ENCODE results near the gene GLT8D2.
A peak's percentile ranks its signal among the peaks of the same experiment; 100 is the strongest.

The GLT8D2 gene

GRCh38 chr12:103965255-103965589 lies 84.8 kb downstream of the GLT8D2 start:
- Histone ChIP-seq H2BK12ac (ENCODE audit: low read length in 2 of 2) (no peak overlapping the region), H3K23ac (ENCODE audit: low read length in 2 of 2) (no peak overlapping the region), H4K8ac (ENCODE audit: low read length) (peak overlapping the region; percentile 99), H3K79me1 (replicated peaks; ENCODE audit: low read length, poor library complexity, severe bottlenecking) (peaks cover 11% of the 10 kb centered on the region), H3K4me2 (ENCODE audit: low read length, poor library complexity, severe bottlenecking) (peak overlapping the region; percentile 86), H3K18ac (ENCODE audit: low read depth in 1 of 2, low read length in 2 of 2) (peak overlapping the region; percentile 50 to 100), H3K4ac (ENCODE audit: low read depth in 1 of 2, low read length in 2 of 2) (peak overlapping the region; percentile 88 to 95), H3K9me3 (ENCODE audit: control insufficient read depth, low read length) (no peaks in the 10 kb centered on the region), H2BK120ac (ENCODE audit: low read depth, low read length) (peak overlapping the region; percentile 85), H3K36me3 (ENCODE audit: control insufficient read depth in 1 of 2, insufficient read depth in 2 of 2, low read depth in 1 of 2, low read length in 2 of 2) (peaks cover 0 to 5% of the 10 kb centered on the region in 2 experiments), H4K91ac (ENCODE audit: low read length) (peak overlapping the region; percentile 94), H3K4me1 (ENCODE audit: control insufficient read depth, insufficient read depth, low read depth, low read length) (peaks cover 10% of the 10 kb centered on the region), H3K9ac (ENCODE audit: low read length) (peak overlapping the region; percentile 99), H3K27me3 (ENCODE audit: control insufficient read depth in 1 of 2, insufficient read depth in 1 of 2, low read length in 2 of 2) (no peaks in the 10 kb centered on the region), H2BK5ac (ENCODE audit: low read depth, low read length, poor library complexity, severe bottlenecking) (peak overlapping the region; percentile 39), H2BK15ac (ENCODE audit: low read depth, poor library complexity, severe bottlenecking) (peak overlapping the region; percentile 69), H3K27ac (ENCODE audit: low read length, poor library complexity, severe bottlenecking) (peak overlapping the region; percentile 57), H2AK5ac (ENCODE audit: low read length, severe bottlenecking) (peak overlapping the region; percentile 92), H3K14ac (ENCODE audit: low read length in 2 of 2) (peak overlapping the region; percentile 14 to 74), H2AFZ (ENCODE audit: low read depth, low read length) (no peak overlapping the region), H3K4me3 (ENCODE audit: insufficient read depth in 1 of 2, low read depth in 1 of 2, low read length in 2 of 2) (peak overlapping the region; percentile 83 to 99)
- WGBS: 1% methylated on average over 7 of the region's 11 CpGs
- DNase-seq: no peak

GRCh38 chr12:103964805-103965204 lies 85.2 kb downstream of the GLT8D2 start:
- Histone ChIP-seq H3K4me2 (ENCODE audit: low read length, poor library complexity, severe bottlenecking) (peak overlapping the region; percentile 86), H3K9me3 (ENCODE audit: control insufficient read depth, low read length) (no peaks in the 10 kb centered on the region), H3K79me1 (replicated peaks; ENCODE audit: low read length, poor library complexity, severe bottlenecking) (peaks cover 11% of the 10 kb centered on the region), H3K4ac (ENCODE audit: low read depth in 1 of 2, low read length in 2 of 2) (no peak overlapping the region), H3K27ac (ENCODE audit: low read length, poor library complexity, severe bottlenecking) (no peak overlapping the region), H2AFZ (ENCODE audit: low read depth, low read length) (no peak overlapping the region), H3K14ac (ENCODE audit: low read length in 2 of 2) (peak overlapping the region in 1 of 2 experiments; percentile 74), H2AK5ac (ENCODE audit: low read length, severe bottlenecking) (no peak overlapping the region), H3K27me3 (ENCODE audit: control insufficient read depth in 1 of 2, insufficient read depth in 1 of 2, low read length in 2 of 2) (no peaks in the 10 kb centered on the region), H3K9ac (ENCODE audit: low read length) (peak overlapping the region; percentile 99), H3K36me3 (ENCODE audit: control insufficient read depth in 1 of 2, insufficient read depth in 2 of 2, low read depth in 1 of 2, low read length in 2 of 2) (peaks cover 0 to 4% of the 10 kb centered on the region in 2 experiments), H3K23ac (ENCODE audit: low read length in 2 of 2) (no peak overlapping the region), H2BK120ac (ENCODE audit: low read depth, low read length) (no peak overlapping the region), H2BK12ac (ENCODE audit: low read length in 2 of 2) (no peak overlapping the region), H2BK5ac (ENCODE audit: low read depth, low read length, poor library complexity, severe bottlenecking) (no peak overlapping the region), H4K8ac (ENCODE audit: low read length) (no peak overlapping the region), H2BK15ac (ENCODE audit: low read depth, poor library complexity, severe bottlenecking) (no peak overlapping the region), H4K91ac (ENCODE audit: low read length) (no peak overlapping the region), H3K4me1 (ENCODE audit: control insufficient read depth, insufficient read depth, low read depth, low read length) (peaks cover 11% of the 10 kb centered on the region), H3K18ac (ENCODE audit: low read depth in 1 of 2, low read length in 2 of 2) (no peak overlapping the region), H3K4me3 (ENCODE audit: insufficient read depth in 1 of 2, low read depth in 1 of 2, low read length in 2 of 2) (peak overlapping the region in 1 of 2 experiments; percentile 99)
- no peak for DNase-seq
- WGBS: 38% methylated on average over 1 of the region's 3 CpGs

GRCh38 chr12:103962493-103962892 lies 87.5 kb downstream of the GLT8D2 start:
- H2BK5ac ChIP-seq (ENCODE audit: low read depth, low read length, poor library complexity, severe bottlenecking): no peak overlapping the region
- peaks cover 11% of the 10 kb centered on the region for H3K79me1 ChIP-seq (replicated peaks; ENCODE audit: low read length, poor library complexity, severe bottlenecking)
- H3K36me3 ChIP-seq (ENCODE audit: control insufficient read depth in 1 of 2, insufficient read depth in 2 of 2, low read depth in 1 of 2, low read length in 2 of 2): no peaks in the 10 kb centered on the region
- H3K23ac ChIP-seq (ENCODE audit: low read length in 2 of 2): no peak overlapping the region
- H4K91ac ChIP-seq (ENCODE audit: low read length): no peak overlapping the region
- no peak overlapping the region for H3K4me2 ChIP-seq (ENCODE audit: low read length, poor library complexity, severe bottlenecking)
- no peak overlapping the region for H3K9ac ChIP-seq (ENCODE audit: low read length)
- no peak overlapping the region for H2BK120ac ChIP-seq (ENCODE audit: low read depth, low read length)
- no peak overlapping the region for H3K18ac ChIP-seq (ENCODE audit: low read depth in 1 of 2, low read length in 2 of 2)
- no peak overlapping the region for H2BK12ac ChIP-seq (ENCODE audit: low read length in 2 of 2)
- peaks cover 10% of the 10 kb centered on the region for H3K4me1 ChIP-seq (ENCODE audit: control insufficient read depth, insufficient read depth, low read depth, low read length)
- H3K27me3 ChIP-seq (ENCODE audit: control insufficient read depth in 1 of 2, insufficient read depth in 1 of 2, low read length in 2 of 2): no peaks in the 10 kb centered on the region
- no peak overlapping the region for H2AFZ ChIP-seq (ENCODE audit: low read depth, low read length)
- H2BK15ac ChIP-seq (ENCODE audit: low read depth, poor library complexity, severe bottlenecking): no peak overlapping the region
- H3K27ac ChIP-seq (ENCODE audit: low read length, poor library complexity, severe bottlenecking): no peak overlapping the region
- no peak overlapping the region for H4K8ac ChIP-seq (ENCODE audit: low read length)
- no peaks in the 10 kb centered on the region for H3K9me3 ChIP-seq (ENCODE audit: control insufficient read depth, low read length)
- no peak overlapping the region for H2AK5ac ChIP-seq (ENCODE audit: low read length, severe bottlenecking)
- H3K14ac ChIP-seq (ENCODE audit: low read length in 2 of 2): no peak overlapping the region
- H3K4ac ChIP-seq (ENCODE audit: low read depth in 1 of 2, low read length in 2 of 2): no peak overlapping the region
- 81% methylated on average over 1 of the region's 1 CpG for WGBS
- peak; percentile 15 for DNase-seq
- no peak overlapping the region for H3K4me3 ChIP-seq (ENCODE audit: insufficient read depth in 1 of 2, low read depth in 1 of 2, low read length in 2 of 2)

- no peak overlapping the region for H3K9ac ChIP-seq (ENCODE audit: low read length)
- H3K23ac ChIP-seq (ENCODE audit: low read length in 2 of 2): no peak overlapping the region
- no peak overlapping the region for H4K8ac ChIP-seq (ENCODE audit: low read length)
- H2BK15ac ChIP-seq (ENCODE audit: low read depth, poor library complexity, severe bottlenecking): no peak overlapping the region
- no peak for DNase-seq
- no peak overlapping the region for H3K14ac ChIP-seq (ENCODE audit: low read length in 2 of 2)
- no peak overlapping the region for H2BK5ac ChIP-seq (ENCODE audit: low read depth, low read length, poor library complexity, severe bottlenecking)
- H3K18ac ChIP-seq (ENCODE audit: low read depth in 1 of 2, low read length in 2 of 2): no peak overlapping the region
- no peak overlapping the region for H3K4me2 ChIP-seq (ENCODE audit: low read length, poor library complexity, severe bottlenecking)
- no peak overlapping the region for H2AK5ac ChIP-seq (ENCODE audit: low read length, severe bottlenecking)
- H3K4me3 ChIP-seq (ENCODE audit: insufficient read depth in 1 of 2, low read depth in 1 of 2, low read length in 2 of 2): no peak overlapping the region
- no peak overlapping the region for H3K4ac ChIP-seq (ENCODE audit: low read depth in 1 of 2, low read length in 2 of 2)
- no peak overlapping the region for H2AFZ ChIP-seq (ENCODE audit: low read depth, low read length)
- H3K79me1 ChIP-seq (replicated peaks; ENCODE audit: low read length, poor library complexity, severe bottlenecking): peaks cover 15% of the 10 kb centered on the region
- no peak overlapping the region for H2BK120ac ChIP-seq (ENCODE audit: low read depth, low read length)
- H3K27ac ChIP-seq (ENCODE audit: low read length, poor library complexity, severe bottlenecking): no peak overlapping the region
- WGBS: 95% methylated on average over 6 of the region's 7 CpGs
- H3K9me3 ChIP-seq (ENCODE audit: control insufficient read depth, low read length): no peaks in the 10 kb centered on the region
- H3K27me3 ChIP-seq (ENCODE audit: control insufficient read depth in 1 of 2, insufficient read depth in 1 of 2, low read length in 2 of 2): no peaks in the 10 kb centered on the region
- no peaks in the 10 kb centered on the region for H3K36me3 ChIP-seq (ENCODE audit: control insufficient read depth in 1 of 2, insufficient read depth in 2 of 2, low read depth in 1 of 2, low read length in 2 of 2)
- peaks cover 12% of the 10 kb centered on the region for H3K4me1 ChIP-seq (ENCODE audit: control insufficient read depth, insufficient read depth, low read depth, low read length)
- no peak overlapping the region for H4K91ac ChIP-seq (ENCODE audit: low read length)
- H2BK12ac ChIP-seq (ENCODE audit: low read length in 2 of 2): no peak overlapping the region
These were observed 89.3 kb downstream of the GLT8D2 start for GRCh38 chr12:103960616-103961227.
